ENCODE measurements around the gene HAUS7.

- TF ChIP-seq SALL2 (tag by site-specific recombination; IDR thresholded peaks at IDR 0.05; ENCODE audit: borderline replicate concordance) (no peak), CTCF (tag by site-specific recombination; IDR thresholded peaks at IDR 0.05) (no peak), REST (tag by site-specific recombination; IDR thresholded peaks at IDR 0.05) (no peak), ZBTB21 (tag by site-specific recombination; IDR thresholded peaks at IDR 0.05) (no peak), ZNF175 (tag by site-specific recombination; IDR thresholded peaks at IDR 0.05) (no peak)
These were observed 61.5 kb downstream of the HAUS7 start for GRCh38 chrX:153408871-153409351.

Data from HEK293 (cell line).